ENCODE results near the gene CRADD. TPM values are rescaled to one million over a fixed set of nuclear protein-coding genes. Genes with fewer than 3 reads are reported as not detected.

The CRADD gene
- total RNA-seq, 1 experiment from 2014 or later: 7.6 TPM

DNA sequence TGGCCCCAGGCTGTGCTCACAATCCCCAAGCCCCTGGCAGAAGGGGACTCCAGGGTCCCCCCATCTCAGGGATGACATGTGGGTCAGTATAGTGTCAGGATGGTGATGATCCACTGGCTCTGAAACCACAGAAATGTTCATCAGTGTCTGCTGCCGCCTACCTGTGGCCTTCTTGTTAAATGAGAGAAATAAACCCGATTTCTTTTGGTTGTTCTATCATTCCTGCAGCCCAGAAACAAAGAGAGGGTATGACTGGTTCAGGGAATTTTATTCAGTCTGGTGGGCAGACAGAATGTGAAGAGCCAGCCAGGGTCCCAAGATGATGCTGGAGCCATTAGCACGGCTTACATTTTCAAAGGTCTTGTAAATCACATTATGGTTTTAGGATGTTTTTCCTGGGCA lies 86.6 kb downstream of the CRADD start:
- TF ChIP-seq, protein P1, sequence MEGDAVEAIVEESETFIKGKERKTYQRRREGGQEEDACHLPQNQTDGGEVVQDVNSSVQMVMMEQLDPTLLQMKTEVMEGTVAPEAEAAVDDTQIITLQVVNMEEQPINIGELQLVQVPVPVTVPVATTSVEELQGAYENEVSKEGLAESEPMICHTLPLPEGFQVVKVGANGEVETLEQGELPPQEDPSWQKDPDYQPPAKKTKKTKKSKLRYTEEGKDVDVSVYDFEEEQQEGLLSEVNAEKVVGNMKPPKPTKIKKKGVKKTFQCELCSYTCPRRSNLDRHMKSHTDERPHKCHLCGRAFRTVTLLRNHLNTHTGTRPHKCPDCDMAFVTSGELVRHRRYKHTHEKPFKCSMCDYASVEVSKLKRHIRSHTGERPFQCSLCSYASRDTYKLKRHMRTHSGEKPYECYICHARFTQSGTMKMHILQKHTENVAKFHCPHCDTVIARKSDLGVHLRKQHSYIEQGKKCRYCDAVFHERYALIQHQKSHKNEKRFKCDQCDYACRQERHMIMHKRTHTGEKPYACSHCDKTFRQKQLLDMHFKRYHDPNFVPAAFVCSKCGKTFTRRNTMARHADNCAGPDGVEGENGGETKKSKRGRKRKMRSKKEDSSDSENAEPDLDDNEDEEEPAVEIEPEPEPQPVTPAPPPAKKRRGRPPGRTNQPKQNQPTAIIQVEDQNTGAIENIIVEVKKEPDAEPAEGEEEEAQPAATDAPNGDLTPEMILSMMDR (conservative IDR thresholded peaks at IDR 0.05): peak; percentile 29; the same call in 1 of the 3 replicates
- Histone ChIP-seq H3K9ac (ENCODE audit: extremely low read depth, insufficient read length, low read length) (no peak overlapping the region), H2BK12ac (ENCODE audit: insufficient read length, low read depth, low read length) (no peak overlapping the region), H4K20me1 (ENCODE audit: control insufficient read depth, insufficient read depth, insufficient read length) (no peaks in the 10 kb centered on the region), H2BK5ac (ENCODE audit: insufficient read length, low read length) (no peak overlapping the region), H2BK20ac (ENCODE audit: low read depth, low read length, poor library complexity, severe bottlenecking) (no peak overlapping the region), H2BK120ac (ENCODE audit: low read depth, low read length, poor library complexity, severe bottlenecking) (no peak overlapping the region), H3K4me2 (ENCODE audit: insufficient read depth, insufficient read length, low read length) (no peak overlapping the region), H3K18ac (ENCODE audit: insufficient read length, low read depth, low read length) (no peak overlapping the region), H3T11ph (ENCODE audit: low read length) (no peak overlapping the region), H4K91ac (ENCODE audit: insufficient read length, low read depth, low read length) (no peak overlapping the region), H3K79me1 (ENCODE audit: insufficient read depth, low read depth, low read length, poor library complexity, severe bottlenecking) (no peaks in the 10 kb centered on the region), H2AFZ (ENCODE audit: low read length) (no peak overlapping the region), H2AK5ac (ENCODE audit: insufficient read length, low read length) (no peak overlapping the region), H2BK15ac (ENCODE audit: low read depth, low read length) (no peak overlapping the region), H3K9me3 (ENCODE audit: control insufficient read depth, low read depth, low read length) (no peaks in the 10 kb centered on the region), H3K4ac (ENCODE audit: low read depth, low read length) (no peak overlapping the region), H3K4me1 (ENCODE audit: insufficient read depth, low read length) (no peaks in the 10 kb centered on the region), H4K8ac (replicated peaks; ENCODE audit: insufficient read length, low read depth, low read length) (no peak overlapping the region), H4K5ac (ENCODE audit: insufficient read length, low read depth, low read length) (no peak overlapping the region), H3K56ac (ENCODE audit: insufficient read length, low read depth, low read length) (no peak overlapping the region), H3K23me2 (ENCODE audit: insufficient read length, low read depth, low read length, poor library complexity, severe bottlenecking) (no peaks in the 10 kb centered on the region), H3K23ac (ENCODE audit: insufficient read length, low read depth, low read length) (no peak overlapping the region), H3K27ac (ENCODE audit: insufficient read length, low read depth, low read length) (no peak overlapping the region), H3K14ac (ENCODE audit: insufficient read depth, low read length) (no peak overlapping the region), H3K79me2 (ENCODE audit: insufficient read depth, low read length) (no peaks in the 10 kb centered on the region), H3K27me3 (ENCODE audit: insufficient read depth, low read length) (no peaks in the 10 kb centered on the region)
- H3K36me3 Mint-ChIP-seq (ENCODE audit: insufficient read depth in 1 of 3, low read depth in 3 of 3): no peaks in the 10 kb centered on the region
- H3K27ac Mint-ChIP-seq: no peak overlapping the region
- no peaks in the 10 kb centered on the region; a peak in 1 of 5 replicates for H3K9me3 Mint-ChIP-seq
- no peak for DNase-seq
- H3K4me1 Mint-ChIP-seq: peaks cover 19 to 23% of the 10 kb centered on the region in 2 experiments
- H3K27me3 Mint-ChIP-seq (ENCODE audit: low read depth): no peaks in the 10 kb centered on the region
- WGBS (ENCODE audit: extremely low coverage, insufficient read length, low lambda C conversion rate): no CpG with 5 or more reads among the region's 3 CpGs
- no peak overlapping the region for H3K4me3 Mint-ChIP-seq

All from H9 (cell line).